Natural killer cell (primary cell): Measurements from ENCODE around the gene ITPKC. TPM values are rescaled to one million over a fixed set of nuclear protein-coding genes. Genes with fewer than 3 reads are reported as not detected.
"Not testable (repeated sequence)": the region's sequence is repeated elsewhere in the genome, so short reads cannot be mapped to it uniquely, and the experiment has no call there.

Source experiments
- ATAC-seq, 3 donors: fragments of 150-1000 bp in 2 of 3; fragments of 200-7000 bp in 1 of 3; cut with Tn5 transposase; 1 replicate in 1 of 3; 2 replicates in 2 of 3; pipeline ENCODE4 v1.10.0; 2021; ENCODE audit warnings: mild to moderate bottlenecking in 2 of 3, moderate library complexity in 2 of 3
- DNase-seq, 2 donors: peaks; one replicate each; pipeline versions ENCODE4 v3.0.0 to v3.0.0-alpha.2; 2013 to 2021; ENCODE audit warnings: mixed read lengths in 1 of 2
- H3K27ac ChIP-seq: one replicate; pipeline ENCODE4 v1.5.1; 2013; ENCODE audit warnings: mild to moderate bottlenecking, low read length
- H3K27me3 ChIP-seq: one replicate; pipeline ENCODE4 v1.6.1; 2013; ENCODE audit warnings: low read length; ENCODE audit not compliant: control insufficient read depth, insufficient read depth
- H3K36me3 ChIP-seq: one replicate; pipeline ENCODE4 v1.6.1; 2013; ENCODE audit warnings: low read length; ENCODE audit not compliant: control insufficient read depth, insufficient read depth
- H3K4me1 ChIP-seq: one replicate; pipeline ENCODE4 v1.6.1; 2013; ENCODE audit warnings: low read length; ENCODE audit not compliant: control insufficient read depth, insufficient read depth
- H3K4me3 ChIP-seq: one replicate; pipeline ENCODE4 v1.5.1; 2013; ENCODE audit warnings: low read length
- H3K9me3 ChIP-seq: one replicate; pipeline ENCODE4 v1.6.1; 2013; ENCODE audit warnings: low read length; ENCODE audit not compliant: control insufficient read depth, insufficient read depth
- H3K27ac Mint-ChIP-seq, 2 donors: one replicate each; pipeline ENCODE4 v1.8.0; 2022; ENCODE audit warnings: mild to moderate bottlenecking in 2 of 2, mixed read lengths in 2 of 2, moderate library complexity in 1 of 2
- H3K27me3 Mint-ChIP-seq, 2 donors: one replicate each; pipeline ENCODE4 v1.8.0; 2022; ENCODE audit warnings: low read depth in 2 of 2, mixed read lengths in 2 of 2
- H3K36me3 Mint-ChIP-seq: one replicate; pipeline ENCODE4 v1.8.0; 2022; ENCODE audit warnings: mixed read lengths
- H3K4me1 Mint-ChIP-seq, 2 donors: one replicate each; pipeline ENCODE4 v1.8.0; 2022; ENCODE audit warnings: mixed read lengths in 2 of 2
- H3K4me3 Mint-ChIP-seq: one replicate; pipeline ENCODE4 v1.8.0; 2022; ENCODE audit warnings: mild to moderate bottlenecking, moderate library complexity, mixed read lengths
- H3K9me3 Mint-ChIP-seq, 2 donors: one replicate each; pipeline ENCODE4 v1.8.0; 2022; ENCODE audit warnings: mixed read lengths in 2 of 2
- WGBS: methylation state at CpG from one replicate; pipeline ENCODE4 v1.1.7; 2013; ENCODE audit warnings: missing lambda C conversion rate; ENCODE audit not compliant: insufficient coverage; 5-methylcytosine and 5-hydroxymethylcytosine counted together
- intact Hi-C: fragments of 100-400 bp; cut with micrococcal nuclease; formaldehyde crosslinking; loops from one replicate; pipeline ENCODE4 v1.14.2; 2022
- total RNA-seq, 4 donors: library from RNA; stranded (reverse); fragments of 120-200 nt in 1 of 4; gene quantifications; one replicate each; pipeline versions ENCODE4 v1.2.3 to v1.2.4, GENCODE V29; 2013 to 2022
- TF ChIP-seq, protein P1 (sequence below): fragments of 200-600 bp; IDR thresholded peaks from one replicate; pipeline ENCODE4 v1.8.0; 2022; ENCODE audit warnings: antibody characterized with exemption

The ITPKC gene
- total RNA-seq, 3 donors from 2014 or later (not counting 1 experiment from before 2014, with no cell fraction given): 8.7 to 11.1 (median 11.0) TPM

DNA sequence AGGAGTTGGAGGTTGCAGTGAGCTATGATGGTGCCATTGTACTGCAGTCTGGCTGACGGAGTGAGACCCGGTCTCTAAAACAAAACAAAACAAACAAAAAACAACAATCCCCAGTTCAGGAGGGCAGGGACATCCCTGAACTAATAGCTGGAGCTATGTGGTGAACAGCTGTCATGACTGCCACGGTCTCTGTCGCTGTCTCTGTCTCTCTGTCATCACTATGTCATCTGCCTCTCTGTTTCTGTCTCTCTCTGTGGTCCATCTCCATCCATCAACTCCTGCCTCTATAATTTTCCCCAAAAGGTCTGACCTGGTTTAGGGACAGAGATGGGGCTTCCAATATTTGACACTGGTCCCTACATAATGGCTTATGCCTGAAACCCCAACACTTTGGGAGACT lies 7.4 kb downstream of the ITPKC start:
- H3K4me3 Mint-ChIP-seq: no peak overlapping the region
- intact Hi-C loops: no loop called here
- no peaks in the 10 kb centered on the region for H3K9me3 ChIP-seq
- H3K27me3 Mint-ChIP-seq: no peaks in the 10 kb centered on the region
- H3K4me1 ChIP-seq: peaks cover 15% of the 10 kb centered on the region
- H3K4me3 ChIP-seq: no peak overlapping the region
- no peaks in the 10 kb centered on the region for H3K36me3 Mint-ChIP-seq
- H3K9me3 Mint-ChIP-seq: no peaks in the 10 kb centered on the region
- H3K4me1 Mint-ChIP-seq: peaks cover 24 to 25% of the 10 kb centered on the region in 2 donors
- TF ChIP-seq, protein P1, sequence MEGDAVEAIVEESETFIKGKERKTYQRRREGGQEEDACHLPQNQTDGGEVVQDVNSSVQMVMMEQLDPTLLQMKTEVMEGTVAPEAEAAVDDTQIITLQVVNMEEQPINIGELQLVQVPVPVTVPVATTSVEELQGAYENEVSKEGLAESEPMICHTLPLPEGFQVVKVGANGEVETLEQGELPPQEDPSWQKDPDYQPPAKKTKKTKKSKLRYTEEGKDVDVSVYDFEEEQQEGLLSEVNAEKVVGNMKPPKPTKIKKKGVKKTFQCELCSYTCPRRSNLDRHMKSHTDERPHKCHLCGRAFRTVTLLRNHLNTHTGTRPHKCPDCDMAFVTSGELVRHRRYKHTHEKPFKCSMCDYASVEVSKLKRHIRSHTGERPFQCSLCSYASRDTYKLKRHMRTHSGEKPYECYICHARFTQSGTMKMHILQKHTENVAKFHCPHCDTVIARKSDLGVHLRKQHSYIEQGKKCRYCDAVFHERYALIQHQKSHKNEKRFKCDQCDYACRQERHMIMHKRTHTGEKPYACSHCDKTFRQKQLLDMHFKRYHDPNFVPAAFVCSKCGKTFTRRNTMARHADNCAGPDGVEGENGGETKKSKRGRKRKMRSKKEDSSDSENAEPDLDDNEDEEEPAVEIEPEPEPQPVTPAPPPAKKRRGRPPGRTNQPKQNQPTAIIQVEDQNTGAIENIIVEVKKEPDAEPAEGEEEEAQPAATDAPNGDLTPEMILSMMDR: no peak
- ATAC-seq: no peak
- no peak overlapping the region for H3K27ac ChIP-seq
- H3K36me3 ChIP-seq: peaks cover 24% of the 10 kb centered on the region
- H3K27ac Mint-ChIP-seq: no peak overlapping the region
- no peak for DNase-seq
- no peaks in the 10 kb centered on the region for H3K27me3 ChIP-seq
- WGBS: 97% methylated on average over 2 of the region's 4 CpGs

DNA sequence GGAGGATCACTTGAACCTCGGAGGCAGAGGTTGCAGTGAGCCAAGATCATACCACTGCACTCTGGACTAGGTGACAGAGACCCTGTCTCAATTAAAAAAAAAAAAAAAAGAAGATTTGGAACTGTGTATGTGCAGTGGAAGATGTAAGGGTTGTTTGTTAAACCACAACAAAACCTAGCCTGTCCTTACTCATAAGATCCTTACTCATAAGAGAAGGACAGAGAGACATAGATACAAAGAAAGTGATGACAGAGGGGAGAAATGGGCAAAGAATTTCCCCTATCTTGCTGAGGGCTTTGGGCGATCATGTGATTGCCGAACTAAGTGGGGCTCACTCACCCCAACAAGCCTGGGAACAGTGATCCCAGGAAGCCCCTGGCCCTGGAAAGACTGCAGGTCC lies 7.9 kb downstream of the ITPKC start:
- no peak for DNase-seq
- H3K9me3 ChIP-seq: no peaks in the 10 kb centered on the region
- H3K4me3 ChIP-seq: no peak overlapping the region
- peaks cover 24 to 25% of the 10 kb centered on the region in 2 donors for H3K4me1 Mint-ChIP-seq
- no peaks in the 10 kb centered on the region for H3K9me3 Mint-ChIP-seq
- intact Hi-C loops: no loop called here
- H3K36me3 Mint-ChIP-seq: no peaks in the 10 kb centered on the region
- no peak for ATAC-seq
- WGBS: 85% methylated on average over 3 of the region's 3 CpGs
- no peaks in the 10 kb centered on the region for H3K27me3 ChIP-seq
- no peak overlapping the region for H3K27ac Mint-ChIP-seq
- no peak overlapping the region for H3K27ac ChIP-seq
- peaks cover 27% of the 10 kb centered on the region for H3K36me3 ChIP-seq
- H3K4me3 Mint-ChIP-seq: no peak overlapping the region
- TF ChIP-seq, protein P1: no peak
- H3K4me1 ChIP-seq: peaks cover 11% of the 10 kb centered on the region
- no peaks in the 10 kb centered on the region for H3K27me3 Mint-ChIP-seq

DNA sequence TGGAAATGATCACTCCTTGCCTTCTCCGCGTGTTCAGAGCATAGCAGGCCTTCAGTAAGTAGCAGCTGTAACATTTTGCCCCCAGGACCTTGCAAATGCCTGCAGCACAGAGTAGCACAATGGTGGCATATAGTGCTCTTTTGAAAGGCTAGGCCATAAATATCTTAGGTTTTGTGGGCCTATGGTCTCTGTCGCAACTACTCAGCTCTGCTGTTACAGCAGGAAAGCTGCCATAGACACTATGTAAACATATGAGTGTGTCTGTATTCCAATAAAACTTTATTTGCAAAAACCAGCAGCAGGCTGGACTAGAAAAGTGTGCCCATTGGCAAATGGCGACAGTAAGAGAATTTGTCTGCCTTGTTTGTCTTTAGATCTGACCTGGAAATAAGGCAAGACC lies 9.4 kb downstream of the ITPKC start:
- Histone ChIP-seq H3K9me3 (no peaks in the 10 kb centered on the region), H3K4me3 (no peak overlapping the region), H3K36me3 (peaks cover 41% of the 10 kb centered on the region), H3K4me1 (no peaks in the 10 kb centered on the region), H3K27me3 (no peaks in the 10 kb centered on the region), H3K27ac (no peak overlapping the region)
- 99% methylated on average over 4 of the region's 4 CpGs for WGBS
- H3K36me3 Mint-ChIP-seq: no peaks in the 10 kb centered on the region
- intact Hi-C loops: no loop called here
- TF ChIP-seq, protein P1: no peak
- no peak overlapping the region for H3K4me3 Mint-ChIP-seq
- peaks cover 10 to 14% of the 10 kb centered on the region in 2 donors for H3K4me1 Mint-ChIP-seq
- H3K27ac Mint-ChIP-seq: no peak overlapping the region
- ATAC-seq (no peak), DNase-seq (no peak)
- H3K27me3 Mint-ChIP-seq: no peaks in the 10 kb centered on the region
- H3K9me3 Mint-ChIP-seq: no peaks in the 10 kb centered on the region

DNA sequence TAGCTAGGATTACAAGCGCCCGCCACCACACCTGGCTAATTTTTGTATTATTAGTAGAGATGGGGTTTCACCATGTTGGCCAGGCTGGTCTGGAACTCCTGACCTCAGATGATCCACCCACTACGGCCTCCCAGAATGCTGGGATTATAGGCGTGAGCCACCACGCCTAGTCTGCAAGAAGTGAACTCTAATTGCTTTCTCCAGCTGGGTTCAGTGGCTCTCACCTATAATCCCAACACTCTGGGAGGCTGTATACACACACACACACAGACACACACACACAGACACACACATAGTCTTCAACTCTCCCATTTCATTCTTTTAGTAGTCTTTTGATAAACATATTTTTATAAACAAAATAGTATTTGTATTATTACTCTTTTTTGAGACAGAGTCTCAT lies 13.2 kb downstream of the ITPKC start:
- H3K27me3 ChIP-seq, ATAC-seq, H3K4me3 Mint-ChIP-seq, H3K36me3 Mint-ChIP-seq, H3K27me3 Mint-ChIP-seq, H3K27ac Mint-ChIP-seq, H3K9me3 ChIP-seq, H3K4me3 ChIP-seq, DNase-seq, H3K27ac ChIP-seq, H3K4me1 ChIP-seq, H3K4me1 Mint-ChIP-seq, H3K9me3 Mint-ChIP-seq, intact Hi-C loops: not testable (repeated sequence)
- H3K36me3 ChIP-seq: peaks cover 52% of the 10 kb centered on the region
- WGBS: 95% methylated on average over 5 of the region's 5 CpGs

DNA sequence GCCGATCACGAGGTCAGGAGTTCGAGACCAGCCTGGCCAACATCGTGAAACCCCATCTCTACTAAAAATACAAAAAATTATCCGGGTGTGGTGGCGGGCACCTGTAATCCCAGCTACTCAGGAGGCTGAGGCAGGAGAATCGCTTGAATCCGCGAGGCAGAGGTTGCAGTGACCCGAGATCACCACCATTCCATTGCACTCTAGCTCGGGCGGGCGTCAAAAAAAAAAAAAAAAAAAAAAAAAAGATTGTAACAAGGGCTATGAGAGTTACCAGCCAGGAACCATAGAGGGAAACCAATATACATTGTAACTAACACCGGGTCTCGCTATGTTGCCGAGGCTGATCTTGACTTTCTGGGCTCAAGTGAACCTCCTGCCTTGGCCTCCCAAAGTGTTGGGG lies 15.4 kb downstream of the ITPKC start:
- H3K27me3 ChIP-seq, H3K4me1 Mint-ChIP-seq, H3K4me3 ChIP-seq, H3K9me3 ChIP-seq, H3K36me3 Mint-ChIP-seq, H3K4me3 Mint-ChIP-seq, H3K27ac Mint-ChIP-seq, intact Hi-C loops, H3K4me1 ChIP-seq, ATAC-seq, H3K27me3 Mint-ChIP-seq, H3K27ac ChIP-seq, DNase-seq, H3K9me3 Mint-ChIP-seq: not testable (repeated sequence)
- 97% methylated on average over 16 of the region's 16 CpGs for WGBS
- H3K36me3 ChIP-seq: peaks cover 54% of the 10 kb centered on the region
